IPS-11a (cell line): ENCODE data around the gene SLC7A5.
A peak's percentile ranks its signal among the peaks of the same experiment; 100 is the strongest.
"Not testable (repeated sequence)": the region's sequence is repeated elsewhere in the genome, so short reads cannot be mapped to it uniquely, and the experiment has no call there.

Experiments
- H3K4me3 ChIP-seq: one replicate; pipeline ENCODE4 v1.5.1; 2013; ENCODE audit warnings: low read depth, low read length, control low read depth

SLC7A5 gene

GRCh38 chr16:87869061-87869878 is at the start of gene SLC7A5:
Gene SLC7A5 (minus strand): TSS chr16:87869507. CDS start chr16:87869422, 85 bp downstream.
- H3K4me3 ChIP-seq = peak within 1 kb of the TSS; percentile 80

GRCh38 chr16:87918338-87918737 is 49.0 kb upstream of the SLC7A5 start:
- no peak overlapping the region for H3K4me3 ChIP-seq

DNA sequence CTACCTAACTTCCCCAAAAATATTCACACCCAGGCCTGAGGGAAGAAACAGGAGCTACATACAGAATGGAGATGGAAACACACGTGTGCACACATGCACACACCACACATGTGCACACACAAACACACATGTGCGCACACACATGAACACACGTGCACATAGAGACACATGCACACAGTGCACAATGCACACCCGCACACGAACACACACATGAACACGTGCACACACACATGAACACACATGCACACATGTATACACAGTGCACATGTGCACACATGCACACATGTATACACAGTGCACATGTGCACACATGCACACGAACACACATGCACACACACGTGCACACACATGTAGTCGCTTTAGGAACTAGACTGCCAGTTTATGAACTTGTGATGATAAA is 48.2 kb upstream of the SLC7A5 start:
- H3K4me3 ChIP-seq = no peak overlapping the region

GRCh38 chr16:87914812-87915211 is 45.5 kb upstream of the SLC7A5 start:
- H3K4me3 ChIP-seq = no peak overlapping the region

DNA sequence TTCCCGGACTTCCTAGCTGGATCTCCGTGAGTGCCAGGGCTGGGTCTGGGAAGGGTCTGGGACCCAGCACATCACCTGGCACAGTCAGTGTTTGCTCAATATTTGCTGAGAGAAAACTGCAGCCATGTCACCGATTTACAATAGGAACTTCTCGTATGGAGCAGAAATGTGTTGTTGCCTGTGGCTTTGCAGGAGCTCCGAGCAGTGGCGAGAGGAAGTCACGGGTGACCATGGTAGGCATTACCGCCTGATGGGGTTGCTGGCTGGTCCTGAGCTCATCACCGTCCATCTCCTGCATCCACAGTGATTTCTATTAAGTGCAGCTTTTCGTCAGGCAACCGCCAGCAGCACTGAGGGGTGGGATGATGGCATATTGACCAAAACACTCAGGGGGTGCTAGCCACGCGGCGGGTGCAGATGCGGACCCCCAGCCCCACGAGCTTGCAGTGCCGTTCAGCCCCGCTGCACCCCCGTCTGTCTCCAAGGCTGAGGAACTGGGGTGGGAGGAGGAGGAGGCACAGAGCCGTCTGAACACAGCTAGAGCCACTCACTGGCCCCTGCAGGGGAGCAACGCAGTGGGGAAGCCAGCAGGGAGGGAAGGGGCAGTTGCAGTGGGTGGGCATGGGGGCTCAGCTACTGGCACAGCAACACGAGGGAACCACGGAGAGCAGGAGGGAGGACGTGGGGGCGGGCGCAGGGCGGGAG is 44.9 kb upstream of the SLC7A5 start:
- not testable (repeated sequence) for H3K4me3 ChIP-seq

DNA sequence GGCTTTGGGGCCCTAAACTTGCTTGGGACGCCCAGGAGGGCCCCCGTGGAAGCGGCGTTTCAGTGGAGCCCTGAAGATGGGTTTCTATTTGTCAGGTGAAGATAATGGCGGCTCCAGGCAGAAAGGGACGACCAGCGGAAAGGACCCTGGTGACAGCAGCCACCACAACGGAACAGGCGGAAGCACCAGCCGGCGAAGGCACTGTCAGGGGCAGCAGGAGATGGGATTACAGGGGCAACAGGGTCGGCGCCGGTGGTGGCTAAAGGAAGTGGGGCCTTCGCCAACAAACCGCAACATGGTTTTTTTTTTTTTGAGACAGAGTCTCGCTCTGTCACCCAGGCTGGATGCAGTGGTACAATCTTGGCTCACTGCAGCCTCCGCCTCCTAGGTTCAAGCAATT is 43.4 kb upstream of the SLC7A5 start:
- H3K4me3 ChIP-seq = not testable (repeated sequence)

DNA sequence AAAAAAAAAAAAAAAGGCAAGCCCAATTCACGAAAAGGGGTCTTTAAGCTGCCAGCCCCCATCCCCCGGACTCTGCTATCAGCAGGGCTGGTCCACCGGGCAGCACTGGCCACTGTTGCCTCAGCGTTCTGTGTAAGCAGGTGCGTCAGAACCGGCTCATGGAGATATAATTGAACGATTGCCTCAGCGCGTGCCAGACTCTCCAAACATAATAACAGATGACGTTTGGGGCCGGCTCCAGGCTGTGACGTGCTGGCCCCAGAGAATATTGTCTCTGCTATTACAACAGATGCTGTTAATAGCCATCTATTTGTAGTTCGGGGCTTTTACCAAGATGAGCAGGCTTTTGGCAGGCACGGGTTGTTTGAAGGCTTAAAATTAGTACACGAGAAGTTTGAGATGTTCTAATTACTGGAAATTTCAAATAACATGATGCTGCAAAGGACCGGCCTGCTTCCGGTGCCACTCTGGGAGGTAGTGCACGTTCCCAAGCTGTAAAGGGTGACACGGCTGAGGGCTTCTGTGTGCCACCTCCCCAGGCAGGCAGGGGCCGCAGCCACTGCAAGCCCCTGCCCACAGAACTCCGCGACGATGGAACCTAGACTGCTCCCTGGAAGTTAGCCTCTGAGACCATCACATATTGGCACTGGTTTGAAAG is 41.9 kb upstream of the SLC7A5 start:
- H3K4me3 ChIP-seq = not testable (repeated sequence)

DNA sequence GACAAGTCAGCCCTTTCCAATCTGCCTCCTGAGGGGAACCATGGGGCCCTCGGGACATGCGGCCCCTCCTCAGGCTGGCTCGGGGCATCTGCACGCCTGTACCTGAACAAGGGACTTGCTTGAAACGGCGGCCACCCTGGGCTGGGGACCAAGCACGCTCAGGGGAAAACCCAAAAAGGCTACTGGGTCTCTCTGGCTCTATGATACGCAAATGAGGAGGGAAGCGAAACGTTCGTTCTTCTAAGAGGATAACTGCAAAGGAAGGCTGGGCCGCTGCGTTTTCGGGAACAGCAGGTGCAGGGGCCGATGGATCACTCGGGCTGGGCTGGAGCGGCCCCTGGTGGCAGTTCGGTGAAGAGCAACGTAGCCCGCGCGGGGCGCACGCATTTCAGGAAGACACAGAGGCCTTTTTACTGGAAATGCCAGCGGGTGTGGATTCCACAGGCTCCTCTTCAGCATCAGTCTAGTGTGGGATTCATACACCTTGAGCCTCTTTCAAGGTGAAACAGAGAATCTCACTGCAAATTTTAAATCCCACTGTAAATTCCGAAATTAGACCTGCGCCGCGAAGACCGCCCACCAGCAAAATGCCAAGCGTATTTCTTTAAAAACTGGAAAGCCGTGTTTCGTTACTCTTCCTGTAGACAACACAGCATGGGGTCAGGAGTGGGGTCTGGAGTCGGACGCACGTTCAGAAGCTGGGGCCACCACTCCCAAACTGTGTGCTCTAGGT is 40.1 kb upstream of the SLC7A5 start:
- not testable (repeated sequence) for H3K4me3 ChIP-seq

DNA sequence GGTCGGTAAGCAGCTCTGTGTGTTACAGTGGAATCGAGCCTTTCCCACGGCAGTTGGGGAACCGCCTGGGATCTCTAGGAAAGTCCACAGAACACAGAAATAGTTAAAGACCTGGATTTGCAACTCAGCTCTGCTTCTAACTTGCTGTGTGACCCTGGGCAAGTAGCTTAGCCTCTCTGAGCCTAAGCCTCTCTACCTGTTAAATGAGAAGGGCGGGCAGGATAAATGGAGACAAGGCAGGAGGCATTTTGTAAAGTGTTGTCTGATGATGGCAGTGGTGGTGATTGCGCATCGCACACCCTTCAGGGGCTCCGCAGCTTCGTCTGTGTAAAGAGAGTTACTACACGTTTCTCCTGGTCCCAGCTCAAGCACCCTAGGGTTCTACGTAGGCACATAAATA is 38.8 kb upstream of the SLC7A5 start:
- not testable (repeated sequence) for H3K4me3 ChIP-seq

DNA sequence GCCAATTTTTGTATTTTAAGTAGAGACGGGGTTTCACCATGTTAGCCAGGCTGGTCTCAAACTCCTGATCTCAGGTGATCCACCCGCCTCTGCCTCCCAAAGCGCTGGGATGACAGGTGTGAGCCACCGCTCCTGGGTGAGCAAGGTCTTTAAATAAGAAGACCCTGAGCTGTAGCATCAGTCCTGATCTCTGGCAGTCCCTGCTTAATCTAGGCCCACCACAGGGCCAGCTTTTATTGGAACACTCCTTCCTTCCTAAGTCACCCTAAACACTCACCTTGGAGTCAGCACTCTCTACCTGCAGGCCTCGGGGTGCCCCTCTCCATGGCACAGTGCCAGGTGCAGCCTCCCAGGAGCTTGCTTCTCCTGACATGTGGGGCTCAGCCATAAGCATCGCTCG is 36.2 kb upstream of the SLC7A5 start:
- not testable (repeated sequence) for H3K4me3 ChIP-seq

DNA sequence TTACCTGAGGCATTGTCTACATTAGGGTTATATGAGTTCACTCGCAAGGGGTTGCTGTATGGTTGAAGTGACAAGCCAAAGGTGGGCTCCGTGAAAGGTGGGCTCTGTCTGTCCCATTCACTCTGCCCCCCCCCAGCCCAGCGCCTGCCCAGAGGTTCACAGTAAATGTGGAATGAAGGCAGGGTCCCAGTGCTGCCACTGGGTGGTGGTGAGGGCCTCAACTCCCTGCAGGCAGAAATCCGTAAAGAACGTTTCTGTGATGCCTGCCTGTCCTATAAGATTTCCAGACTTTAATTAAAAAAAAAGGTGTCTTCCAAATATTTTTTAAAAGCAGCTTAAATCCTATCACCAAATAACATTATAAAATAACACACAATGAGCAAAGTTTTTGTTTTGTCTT is 35.7 kb upstream of the SLC7A5 start:
- not testable (repeated sequence) for H3K4me3 ChIP-seq

- not testable (repeated sequence) for H3K4me3 ChIP-seq
These were observed 31.2 kb upstream of the SLC7A5 start for GRCh38 chr16:87900489-87900888.

GRCh38 chr16:87897521-87898505 is 28.5 kb upstream of the SLC7A5 start:
- H3K4me3 ChIP-seq = no peak overlapping the region

DNA sequence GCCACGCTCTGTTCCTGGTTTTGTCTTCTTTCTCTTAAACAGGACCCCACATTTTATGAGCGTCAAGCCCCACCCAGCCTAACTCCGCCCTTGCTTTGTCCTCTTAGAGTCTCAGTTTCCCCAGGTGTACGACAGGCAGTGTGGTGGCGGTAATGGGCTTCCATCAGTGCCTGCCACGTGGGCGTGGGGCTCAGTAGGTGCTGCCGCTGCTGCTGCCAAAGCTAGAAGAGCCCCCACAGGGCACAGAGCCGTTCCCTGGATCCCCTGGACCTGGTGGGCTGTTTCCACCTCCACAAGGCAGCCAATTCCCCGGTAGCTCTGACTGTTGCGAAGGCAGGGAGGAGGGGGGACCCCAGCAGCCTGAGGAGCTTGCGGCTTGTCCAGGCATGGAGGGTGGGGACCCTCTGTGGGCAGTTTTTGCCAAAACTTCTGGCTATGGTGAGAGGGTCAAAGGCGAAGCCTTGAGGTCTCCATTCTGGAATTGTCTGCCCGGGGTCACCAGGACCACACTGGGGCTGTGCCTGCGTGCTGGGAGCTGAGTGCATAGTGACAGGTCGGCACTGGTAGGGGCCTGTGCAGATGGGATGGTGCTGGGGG is 27.7 kb upstream of the SLC7A5 start:
- not testable (repeated sequence) for H3K4me3 ChIP-seq

GRCh38 chr16:87896176-87896890 is 27.0 kb upstream of the SLC7A5 start:
- H3K4me3 ChIP-seq = not testable (repeated sequence)

GRCh38 chr16:87895641-87896141 is 26.4 kb upstream of the SLC7A5 start:
- no peak overlapping the region for H3K4me3 ChIP-seq

GRCh38 chr16:87894005-87894404 is 24.7 kb upstream of the SLC7A5 start:
- H3K4me3 ChIP-seq = not testable (repeated sequence)

GRCh38 chr16:87891764-87892163 is 22.5 kb upstream of the SLC7A5 start:
- no peak overlapping the region for H3K4me3 ChIP-seq

DNA sequence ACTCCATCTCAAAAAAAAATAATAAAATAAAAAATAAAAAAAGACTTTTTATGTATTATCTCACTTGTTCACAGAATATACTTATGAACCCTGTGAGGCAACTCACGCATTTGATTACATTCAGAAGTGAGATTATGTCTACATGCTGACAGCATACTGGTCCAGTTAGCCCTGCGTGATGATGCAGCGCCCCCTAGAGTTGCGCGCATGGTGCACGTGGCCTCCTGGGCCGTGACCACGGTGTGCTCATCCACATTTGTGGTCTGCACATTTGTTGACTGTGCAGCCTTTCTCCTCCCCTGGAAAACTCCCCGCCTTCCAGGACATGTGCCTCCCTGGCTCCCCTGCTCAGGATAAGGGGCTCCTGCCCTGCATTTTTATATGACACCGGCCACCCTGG is 20.5 kb upstream of the SLC7A5 start:
- H3K4me3 ChIP-seq = not testable (repeated sequence)
